Lung (tissue), 12 donors: ENCODE measurements around the gene RBPJ. TPM values are rescaled to one million over a fixed set of nuclear protein-coding genes. Genes with fewer than 3 reads are reported as not detected.
"Not testable (repeated sequence)": the region's sequence is repeated elsewhere in the genome, so short reads cannot be mapped to it uniquely, and the experiment has no call there.

Source experiments
- ATAC-seq: fragments of 200-7000 bp; cut with Tn5 transposase; one replicate; pipeline ENCODE4 v1.9.1; 2020; ENCODE audit warnings: moderate number of reproducible peaks; ENCODE audit not compliant: insufficient read depth, low FRiP score
- DNase-seq, 3 donors: peaks; one replicate each; pipeline ENCODE4 v3.0.0-alpha.2; 2013 to 2017
- H3K27ac ChIP-seq, 2 donors: one replicate each; pipeline ENCODE4 v1.5.1; 2013; ENCODE audit warnings: mild to moderate bottlenecking in 2 of 2, moderate library complexity in 2 of 2, control low read depth in 1 of 2, inconsistent platforms in 1 of 2, low read depth in 1 of 2, low read length in 1 of 2
- H3K27me3 ChIP-seq, 3 donors: one replicate each; pipeline ENCODE4 v1.5.1; 2013; ENCODE audit warnings: low read length in 2 of 3; ENCODE audit not compliant: control insufficient read depth in 3 of 3, insufficient read depth in 3 of 3
- H3K36me3 ChIP-seq, 4 donors: one replicate each; pipeline ENCODE4 v1.5.1; 2013; ENCODE audit warnings: low read length in 4 of 4, mild to moderate bottlenecking in 1 of 4, moderate library complexity in 1 of 4; ENCODE audit not compliant: control insufficient read depth in 4 of 4, insufficient read depth in 4 of 4
- H3K4me1 ChIP-seq, 5 donors: one replicate each; pipeline ENCODE4 v1.5.1; 2013; ENCODE audit warnings: low read length in 5 of 5, mild to moderate bottlenecking in 2 of 5, moderate library complexity in 1 of 5; ENCODE audit not compliant: control insufficient read depth in 5 of 5, insufficient read depth in 5 of 5
- H3K4me3 ChIP-seq: one replicate; pipeline ENCODE4 v1.5.1; 2013; ENCODE audit warnings: mild to moderate bottlenecking, control low read depth, moderate library complexity
- H3K9ac ChIP-seq, 2 donors: one replicate each; pipeline ENCODE4 v1.5.1; 2013; ENCODE audit warnings: low read length in 2 of 2, control low read depth in 1 of 2; ENCODE audit not compliant: insufficient read depth in 1 of 2
- H3K9me3 ChIP-seq, 4 donors: one replicate each; pipeline ENCODE4 v1.5.1; 2013; ENCODE audit warnings: low read length in 3 of 4, mild to moderate bottlenecking in 1 of 4, moderate library complexity in 1 of 4; ENCODE audit not compliant: control insufficient read depth in 4 of 4, insufficient read depth in 3 of 4
- CTCF ChIP-seq: IDR thresholded peaks from 2 replicates; pipeline ENCODE4 v1.5.1; 2012; ENCODE audit warnings: mild to moderate bottlenecking; ENCODE audit errors: control extremely low read depth, extremely low read depth
- WGBS, 2 donors: extraction: QIAGEN DNeasy Blood & Tissue Kit; methylation state at CpG; one replicate each; pipeline ENCODE4 v1.1.7; 2013; 5-methylcytosine and 5-hydroxymethylcytosine counted together
- polyA plus RNA-seq, 2 donors: library from polyadenylated mRNA; stranded (reverse); fragments of 200-250 nt; gene quantifications; one replicate each; pipeline ENCODE4 v1.2.1, GENCODE V29; 2013
- total RNA-seq, 2 donors: library from RNA; depleted of rRNA in 1 of 2; stranded (reverse); fragments of >200 nt in 1 of 2; gene quantifications; one replicate each; pipeline ENCODE4 v1.2.1, GENCODE V29; 2014 to 2021
- donor health status: control.
- donor health status: control.
- donor health status: Bipolar disorder and iron deficiency.
- donor health status: healthy.
- donor health status: DM: yes; HTN: yes; CAD: no.

Gene RBPJ
- total and polyA plus RNA-seq, 4 donors = 39.1 to 130 (median 58.9) TPM

- TF ChIP-seq CTCF = no peak
- WGBS, 2 donors = 89 to 96% methylated on average over 7 of the region's 7 CpGs
- H3K27me3 ChIP-seq = no peaks in the 10 kb centered on the region
- ATAC-seq = no peak
- DNase-seq = no peak
- H3K9ac ChIP-seq = no peak overlapping the region
- no peaks in the 10 kb centered on the region for H3K9me3 ChIP-seq
- no peak overlapping the region for H3K4me3 ChIP-seq
- H3K27ac ChIP-seq = no peak overlapping the region
- H3K36me3 ChIP-seq = no peaks in the 10 kb centered on the region
- peaks cover 0 to 12% (median 0%) of the 10 kb centered on the region in 5 donors for H3K4me1 ChIP-seq
Observed at GRCh38 chr4:26354491-26354890, 33.7 kb downstream of the RBPJ start.

GRCh38 chr4:26355392-26356052 lies 34.7 kb downstream of the RBPJ start:
- Histone ChIP-seq H3K27ac (no peak overlapping the region), H3K9ac (no peak overlapping the region), H3K9me3 (no peaks in the 10 kb centered on the region), H3K36me3 (no peaks in the 10 kb centered on the region), H3K27me3 (no peaks in the 10 kb centered on the region), H3K4me3 (no peak overlapping the region), H3K4me1 (peaks cover 0 to 11% (median 0%) of the 10 kb centered on the region in 5 donors)
- ATAC-seq (no peak), DNase-seq (no peak)
- WGBS, 2 donors = 80 to 81% methylated on average over 1 of the region's 1 CpG
- no peak for TF ChIP-seq CTCF

GRCh38 chr4:26356081-26356501 lies 35.3 kb downstream of the RBPJ start:
- H3K9me3 ChIP-seq = no peaks in the 10 kb centered on the region
- no peak overlapping the region for H3K27ac ChIP-seq
- TF ChIP-seq CTCF = no peak
- no peak overlapping the region for H3K4me3 ChIP-seq
- peaks cover 0 to 13% (median 0%) of the 10 kb centered on the region in 5 donors for H3K4me1 ChIP-seq
- no peaks in the 10 kb centered on the region for H3K27me3 ChIP-seq
- DNase-seq (peak in 1 of 3 donors; percentile 17), ATAC-seq (peak; percentile 41)
- H3K9ac ChIP-seq = no peak overlapping the region
- WGBS, 2 donors = 13 to 32% methylated on average over 2 of the region's 2 CpGs
- H3K36me3 ChIP-seq = no peaks in the 10 kb centered on the region

GRCh38 chr4:26359521-26359920 lies 38.7 kb downstream of the RBPJ start:
- ATAC-seq, H3K27ac ChIP-seq, H3K9ac ChIP-seq, H3K9me3 ChIP-seq, H3K36me3 ChIP-seq, DNase-seq, H3K27me3 ChIP-seq, H3K4me3 ChIP-seq: not testable (repeated sequence)
- WGBS, 2 donors = 74 to 93% methylated on average over 32 of the region's 32 CpGs
- peaks cover 0 to 13% (median 0%) of the 10 kb centered on the region in 5 donors for H3K4me1 ChIP-seq
